Measurements from ENCODE around the gene DZIP1L.

The DZIP1L gene

GRCh38 chr3:138027821-138028220, 87.6 kb downstream of the DZIP1L start:
- H3K4me3 ChIP-seq (replicated peaks; ENCODE audit: low read depth, low read length): no peak overlapping the region
- no peak for TF ChIP-seq CTCF (IDR thresholded peaks at IDR 0.05; ENCODE audit: insufficient read depth, low read length, poor library complexity, severe bottlenecking)
- no peaks in the 10 kb centered on the region for H3K36me3 ChIP-seq (ENCODE audit: control insufficient read depth, insufficient read depth, low read length)
- no peak for DNase-seq (ENCODE audit: extremely low read depth, insufficient read length)
- no peaks in the 10 kb centered on the region for H3K27me3 ChIP-seq (replicated peaks; ENCODE audit: control insufficient read depth, insufficient read depth, low read length)

GRCh38 chr3:138025553-138025952, 89.9 kb downstream of the DZIP1L start:
- no peak for TF ChIP-seq CTCF (IDR thresholded peaks at IDR 0.05; ENCODE audit: insufficient read depth, low read length, poor library complexity, severe bottlenecking)
- Histone ChIP-seq H3K36me3 (ENCODE audit: control insufficient read depth, insufficient read depth, low read length) (no peaks in the 10 kb centered on the region), H3K27me3 (replicated peaks; ENCODE audit: control insufficient read depth, insufficient read depth, low read length) (no peaks in the 10 kb centered on the region), H3K4me3 (replicated peaks; ENCODE audit: low read depth, low read length) (no peak overlapping the region)
- no peak for DNase-seq (ENCODE audit: extremely low read depth, insufficient read length)

- DNase-seq (ENCODE audit: extremely low read depth, insufficient read length): no peak
- no peaks in the 10 kb centered on the region for H3K27me3 ChIP-seq (replicated peaks; ENCODE audit: control insufficient read depth, insufficient read depth, low read length)
- no peak overlapping the region for H3K4me3 ChIP-seq (replicated peaks; ENCODE audit: low read depth, low read length)
- TF ChIP-seq CTCF (IDR thresholded peaks at IDR 0.05; ENCODE audit: insufficient read depth, low read length, poor library complexity, severe bottlenecking): no peak
- no peaks in the 10 kb centered on the region for H3K36me3 ChIP-seq (ENCODE audit: control insufficient read depth, insufficient read depth, low read length)
Observed at GRCh38 chr3:138023754-138024153, 91.7 kb downstream of the DZIP1L start.

GRCh38 chr3:138019281-138020069, 95.9 kb downstream of the DZIP1L start:
- DNase-seq (ENCODE audit: extremely low read depth, insufficient read length): no peak
- Histone ChIP-seq H3K4me3 (replicated peaks; ENCODE audit: low read depth, low read length) (no peak overlapping the region), H3K27me3 (replicated peaks; ENCODE audit: control insufficient read depth, insufficient read depth, low read length) (no peaks in the 10 kb centered on the region), H3K36me3 (ENCODE audit: control insufficient read depth, insufficient read depth, low read length) (no peaks in the 10 kb centered on the region)
- no peak for TF ChIP-seq CTCF (IDR thresholded peaks at IDR 0.05; ENCODE audit: insufficient read depth, low read length, poor library complexity, severe bottlenecking)

- H3K36me3 ChIP-seq (ENCODE audit: control insufficient read depth, insufficient read depth, low read length): no peaks in the 10 kb centered on the region
- no peak for TF ChIP-seq CTCF (IDR thresholded peaks at IDR 0.05; ENCODE audit: insufficient read depth, low read length, poor library complexity, severe bottlenecking)
Observed at GRCh38 chr3:138016065-138016464, 99.3 kb downstream of the DZIP1L start.

More at GRCh38 chr3:138016065-138016464, 99.3 kb downstream of the DZIP1L start:
- H3K4me3 ChIP-seq (replicated peaks; ENCODE audit: low read depth, low read length): no peak overlapping the region
- no peaks in the 10 kb centered on the region for H3K27me3 ChIP-seq (replicated peaks; ENCODE audit: control insufficient read depth, insufficient read depth, low read length)
- no peak for DNase-seq (ENCODE audit: extremely low read depth, insufficient read length)

Data from GM06990 (cell line).